CD4-positive, alpha-beta T cell treated with Interleukin-15 for 4 hours (primary cell): ENCODE results near the gene ZNF513.
"Not testable (repeated sequence)": the region's sequence is repeated elsewhere in the genome, so short reads cannot be mapped to it uniquely, and the experiment has no call there.

Source experiments
- DNase-seq: peaks from one replicate; pipeline ENCODE4 v3.0.0-alpha.2; 2020; ENCODE audit warnings: low spot score

ZNF513 gene

GRCh38 chr2:27380626-27381545, at the start of gene ZNF513:
Gene ZNF513, minus strand, starts transcription at chr2:27380734. Its CDS starts 208 bp downstream, at chr2:27380526.
- DNase-seq, result peak; percentile 88

- peak; percentile 67 for DNase-seq
These were observed 48.5 kb upstream of the ZNF513 start for GRCh38 chr2:27428978-27429541.

- DNase-seq, result peak; percentile 88
These were observed 47.9 kb upstream of the ZNF513 start, which contains the start of gene NRBP1 for GRCh38 chr2:27428213-27428977. Gene NRBP1, plus strand, starts transcription at chr2:27428631. Its CDS starts 4,643 bp downstream, at chr2:27433274.

- DNase-seq, result no peak
These were observed 47.3 kb upstream of the ZNF513 start for GRCh38 chr2:27427863-27428212.

- DNase-seq, result not testable (repeated sequence)
These were observed 44.5 kb upstream of the ZNF513 start for GRCh38 chr2:27425039-27425438.

- no peak for DNase-seq
These were observed 42.4 kb upstream of the ZNF513 start for GRCh38 chr2:27422958-27423357.

GRCh38 chr2:27421660-27422250, 41.2 kb upstream of the ZNF513 start:
- no peak for DNase-seq

- no peak for DNase-seq
These were observed 40.5 kb upstream of the ZNF513 start for GRCh38 chr2:27420996-27421395.

- DNase-seq, result no peak
These were observed 35.6 kb upstream of the ZNF513 start for GRCh38 chr2:27416151-27416550.

- no peak for DNase-seq
These were observed 32.1 kb upstream of the ZNF513 start for GRCh38 chr2:27412419-27413152.

- peak; percentile 94 for DNase-seq
These were observed 29.0 kb upstream of the ZNF513 start, which contains the start of gene PPM1G for GRCh38 chr2:27409321-27410073. Gene PPM1G, minus strand, starts transcription at chr2:27409591. Its CDS starts 169 bp downstream, at chr2:27409422.

GRCh38 chr2:27408601-27409320, 28.2 kb upstream of the ZNF513 start:
- no peak for DNase-seq

- no peak for DNase-seq
These were observed 27.4 kb upstream of the ZNF513 start for GRCh38 chr2:27407798-27408491.

GRCh38 chr2:27400348-27401135, 20.0 kb upstream of the ZNF513 start:
- DNase-seq, result no peak

GRCh38 chr2:27398962-27399361, 18.4 kb upstream of the ZNF513 start:
- no peak for DNase-seq

- DNase-seq, result no peak
These were observed 12.7 kb upstream of the ZNF513 start for GRCh38 chr2:27393225-27393624.

- peak; percentile 63 for DNase-seq
These were observed 10.5 kb upstream of the ZNF513 start for GRCh38 chr2:27390822-27391679.
